ENCODE results near the gene JAKMIP1.

Gene JAKMIP1

DNA sequence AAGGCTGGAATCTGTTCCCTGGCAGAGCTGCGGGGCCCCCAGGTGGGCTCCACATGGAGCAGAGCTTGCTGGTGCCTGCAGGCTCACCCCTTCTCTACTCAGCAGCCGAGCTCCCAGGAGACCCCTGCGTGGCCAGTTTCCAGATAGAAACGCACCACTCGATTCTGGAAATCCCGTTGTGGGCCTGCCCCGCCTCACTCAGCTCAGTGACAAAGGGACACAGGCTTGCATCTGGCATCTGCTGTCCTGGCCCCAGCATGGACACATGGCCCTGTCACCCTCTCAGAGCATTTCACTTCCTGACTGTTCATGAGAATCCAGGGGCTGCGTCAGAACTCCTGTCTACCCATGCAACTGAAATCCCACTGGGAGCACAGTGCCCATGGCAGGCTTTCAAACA is 161.6 kb downstream of the JAKMIP1 start:
- H3K27ac ChIP-seq (ENCODE audit: insufficient read depth, low read length, poor library complexity, severe bottlenecking) = no peak overlapping the region
- DNase-seq = no peak
- H3K9me3 ChIP-seq (ENCODE audit: control insufficient read depth, low read length) = no peaks in the 10 kb centered on the region
- no peak overlapping the region for H3K4me3 ChIP-seq (ENCODE audit: insufficient read depth, low read depth, low read length, poor library complexity, severe bottlenecking)
- no peaks in the 10 kb centered on the region for H3K27me3 ChIP-seq (replicated peaks; ENCODE audit: control insufficient read depth, insufficient read depth, low read length, poor library complexity, severe bottlenecking)
- no peaks in the 10 kb centered on the region for H3K36me3 ChIP-seq (ENCODE audit: control insufficient read depth, insufficient read depth, low read length)
- no peaks in the 10 kb centered on the region for H3K4me1 ChIP-seq (ENCODE audit: control insufficient read depth, insufficient read depth, low read length, poor library complexity, severe bottlenecking)

GRCh38 chr4:6035786-6036185 is 164.6 kb downstream of the JAKMIP1 start:
- Histone ChIP-seq H3K9me3 (ENCODE audit: control insufficient read depth, low read length) (no peaks in the 10 kb centered on the region), H3K27ac (ENCODE audit: insufficient read depth, low read length, poor library complexity, severe bottlenecking) (no peak overlapping the region), H3K4me3 (ENCODE audit: insufficient read depth, low read depth, low read length, poor library complexity, severe bottlenecking) (no peak overlapping the region), H3K4me1 (ENCODE audit: control insufficient read depth, insufficient read depth, low read length, poor library complexity, severe bottlenecking) (no peaks in the 10 kb centered on the region), H3K27me3 (replicated peaks; ENCODE audit: control insufficient read depth, insufficient read depth, low read length, poor library complexity, severe bottlenecking) (no peaks in the 10 kb centered on the region), H3K36me3 (ENCODE audit: control insufficient read depth, insufficient read depth, low read length) (no peaks in the 10 kb centered on the region)
- no peak for DNase-seq

DNA sequence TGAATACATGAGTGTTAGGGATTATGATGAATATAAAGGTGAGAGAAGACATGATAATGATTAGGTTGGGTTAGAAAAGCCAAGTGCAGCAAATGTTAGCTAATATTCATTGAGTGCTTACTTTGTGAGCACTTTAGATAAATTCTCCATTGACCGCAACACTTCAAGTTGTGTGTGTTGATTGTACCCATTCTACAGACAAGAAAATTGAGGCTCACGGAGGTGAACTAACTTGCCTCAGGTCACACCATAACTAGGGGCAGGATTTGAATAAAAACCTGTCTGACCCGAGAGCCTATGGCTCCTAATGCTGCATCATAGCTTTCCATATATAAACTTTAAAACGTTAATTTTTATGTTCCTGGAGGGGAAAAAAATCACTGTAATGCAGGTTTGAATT is 167.0 kb downstream of the JAKMIP1 start:
- no peaks in the 10 kb centered on the region for H3K4me1 ChIP-seq (ENCODE audit: control insufficient read depth, insufficient read depth, low read length, poor library complexity, severe bottlenecking)
- no peak for DNase-seq
- H3K27me3 ChIP-seq (replicated peaks; ENCODE audit: control insufficient read depth, insufficient read depth, low read length, poor library complexity, severe bottlenecking) = no peaks in the 10 kb centered on the region
- no peaks in the 10 kb centered on the region for H3K36me3 ChIP-seq (ENCODE audit: control insufficient read depth, insufficient read depth, low read length)
- no peaks in the 10 kb centered on the region for H3K9me3 ChIP-seq (ENCODE audit: control insufficient read depth, low read length)
- no peak overlapping the region for H3K4me3 ChIP-seq (ENCODE audit: insufficient read depth, low read depth, low read length, poor library complexity, severe bottlenecking)
- no peak overlapping the region for H3K27ac ChIP-seq (ENCODE audit: insufficient read depth, low read length, poor library complexity, severe bottlenecking)

DNA sequence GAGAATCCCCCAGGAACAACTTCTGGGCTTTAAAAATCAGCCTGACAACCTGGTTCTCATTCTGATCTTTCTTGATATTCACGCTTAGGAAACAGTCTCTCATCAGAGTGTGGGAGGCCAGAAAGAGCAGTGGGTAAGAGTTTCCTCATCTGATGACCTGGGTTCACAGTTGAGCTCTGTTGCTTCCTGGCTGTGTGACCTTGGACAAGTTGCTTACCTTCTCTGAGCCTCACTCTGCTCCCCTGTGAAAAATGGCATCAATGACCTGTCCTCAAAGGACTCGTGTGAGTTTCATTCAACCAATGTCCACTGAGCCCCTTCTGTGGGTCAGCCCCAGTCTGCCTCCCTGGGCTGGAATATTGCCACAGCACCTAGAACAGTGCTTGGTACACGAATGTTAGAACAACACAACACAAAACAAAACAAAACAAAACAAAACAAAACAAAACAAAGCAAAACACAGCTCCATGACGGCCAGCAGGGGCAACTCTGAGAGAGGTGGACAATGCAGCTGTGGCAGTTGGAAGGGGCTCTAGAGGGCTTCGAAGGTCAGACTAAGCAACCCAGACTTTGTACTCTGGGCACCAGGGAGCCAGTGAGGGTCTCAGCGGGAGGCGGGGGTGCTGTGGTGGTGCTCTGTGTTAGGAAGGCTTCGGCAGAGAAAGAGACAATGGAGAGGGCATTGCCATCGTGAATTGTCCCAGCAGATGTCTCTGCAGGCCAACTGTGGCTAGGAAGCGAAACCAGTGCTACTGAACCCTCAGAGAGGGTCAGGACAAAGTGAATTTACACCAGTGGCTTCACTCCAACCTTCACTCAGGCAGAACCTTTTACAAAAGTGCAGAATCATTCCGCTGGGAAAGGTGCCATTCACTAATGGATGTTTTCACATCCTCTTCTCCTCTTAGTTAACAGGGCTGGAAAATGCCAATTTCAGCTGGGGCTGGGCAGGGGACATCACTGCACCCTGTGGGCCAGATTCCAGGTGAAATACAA is 167.8 kb downstream of the JAKMIP1 start:
- Histone ChIP-seq H3K4me3 (ENCODE audit: insufficient read depth, low read depth, low read length, poor library complexity, severe bottlenecking) (no peak overlapping the region), H3K27me3 (replicated peaks; ENCODE audit: control insufficient read depth, insufficient read depth, low read length, poor library complexity, severe bottlenecking) (no peaks in the 10 kb centered on the region), H3K27ac (ENCODE audit: insufficient read depth, low read length, poor library complexity, severe bottlenecking) (no peak overlapping the region), H3K4me1 (ENCODE audit: control insufficient read depth, insufficient read depth, low read length, poor library complexity, severe bottlenecking) (no peaks in the 10 kb centered on the region), H3K9me3 (ENCODE audit: control insufficient read depth, low read length) (no peaks in the 10 kb centered on the region), H3K36me3 (ENCODE audit: control insufficient read depth, insufficient read depth, low read length) (no peaks in the 10 kb centered on the region)
- no peak for DNase-seq

DNA sequence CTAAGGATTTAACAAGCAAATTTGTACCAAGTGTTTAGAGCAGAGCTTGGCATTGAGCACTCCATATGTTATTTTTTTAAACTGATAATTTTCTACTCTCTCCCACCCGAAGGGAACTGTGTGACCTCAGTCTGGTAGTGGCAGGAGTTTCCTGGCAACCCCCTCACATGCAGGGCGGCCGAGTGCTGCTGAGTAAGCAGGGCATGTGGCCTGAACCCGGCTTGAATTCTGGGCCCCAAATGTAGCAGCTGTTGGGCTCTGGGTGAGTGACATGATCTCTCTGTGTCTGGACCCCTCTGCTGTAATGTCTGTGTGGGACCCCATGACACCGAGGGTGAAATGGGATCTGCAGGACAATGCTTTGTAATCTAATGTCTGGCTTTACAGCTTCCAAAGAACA is 168.5 kb downstream of the JAKMIP1 start:
- Histone ChIP-seq H3K27ac (ENCODE audit: insufficient read depth, low read length, poor library complexity, severe bottlenecking) (no peak overlapping the region), H3K4me1 (ENCODE audit: control insufficient read depth, insufficient read depth, low read length, poor library complexity, severe bottlenecking) (no peaks in the 10 kb centered on the region), H3K9me3 (ENCODE audit: control insufficient read depth, low read length) (no peaks in the 10 kb centered on the region), H3K27me3 (replicated peaks; ENCODE audit: control insufficient read depth, insufficient read depth, low read length, poor library complexity, severe bottlenecking) (no peaks in the 10 kb centered on the region), H3K36me3 (ENCODE audit: control insufficient read depth, insufficient read depth, low read length) (no peaks in the 10 kb centered on the region), H3K4me3 (ENCODE audit: insufficient read depth, low read depth, low read length, poor library complexity, severe bottlenecking) (no peak overlapping the region)
- no peak for DNase-seq

DNA sequence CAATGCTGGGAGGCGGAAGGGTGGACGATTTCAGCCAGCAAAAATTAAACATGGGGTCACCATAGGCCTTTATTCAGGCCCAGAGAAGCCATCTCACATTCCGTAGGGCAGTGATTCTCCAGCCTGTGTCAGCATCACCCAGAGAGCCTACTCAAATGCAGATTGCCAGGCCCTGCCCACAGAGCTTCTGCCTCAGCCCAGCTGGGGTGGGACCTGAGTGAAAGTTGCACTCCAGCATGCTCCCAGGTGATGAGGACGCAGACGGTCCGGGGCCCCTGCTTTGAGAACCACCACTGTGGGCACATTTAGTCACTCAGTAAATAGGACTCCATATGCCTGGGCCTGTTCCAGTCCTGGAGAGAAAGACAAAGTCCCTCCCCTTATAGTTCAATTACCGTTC is 169.7 kb downstream of the JAKMIP1 start:
- no peaks in the 10 kb centered on the region for H3K27me3 ChIP-seq (replicated peaks; ENCODE audit: control insufficient read depth, insufficient read depth, low read length, poor library complexity, severe bottlenecking)
- H3K4me1 ChIP-seq (ENCODE audit: control insufficient read depth, insufficient read depth, low read length, poor library complexity, severe bottlenecking) = no peaks in the 10 kb centered on the region
- no peak for DNase-seq
- no peak overlapping the region for H3K4me3 ChIP-seq (ENCODE audit: insufficient read depth, low read depth, low read length, poor library complexity, severe bottlenecking)
- no peaks in the 10 kb centered on the region for H3K36me3 ChIP-seq (ENCODE audit: control insufficient read depth, insufficient read depth, low read length)
- H3K9me3 ChIP-seq (ENCODE audit: control insufficient read depth, low read length) = no peaks in the 10 kb centered on the region
- H3K27ac ChIP-seq (ENCODE audit: insufficient read depth, low read length, poor library complexity, severe bottlenecking) = no peak overlapping the region

GRCh38 chr4:6029254-6029653 is 171.1 kb downstream of the JAKMIP1 start:
- Histone ChIP-seq H3K36me3 (ENCODE audit: control insufficient read depth, insufficient read depth, low read length) (no peaks in the 10 kb centered on the region), H3K4me3 (ENCODE audit: insufficient read depth, low read depth, low read length, poor library complexity, severe bottlenecking) (no peak overlapping the region), H3K27me3 (replicated peaks; ENCODE audit: control insufficient read depth, insufficient read depth, low read length, poor library complexity, severe bottlenecking) (no peaks in the 10 kb centered on the region), H3K4me1 (ENCODE audit: control insufficient read depth, insufficient read depth, low read length, poor library complexity, severe bottlenecking) (no peaks in the 10 kb centered on the region), H3K27ac (ENCODE audit: insufficient read depth, low read length, poor library complexity, severe bottlenecking) (no peak overlapping the region), H3K9me3 (ENCODE audit: control insufficient read depth, low read length) (no peaks in the 10 kb centered on the region)
- DNase-seq = no peak

GRCh38 chr4:6028168-6028567 is 172.2 kb downstream of the JAKMIP1 start:
- no peaks in the 10 kb centered on the region for H3K36me3 ChIP-seq (ENCODE audit: control insufficient read depth, insufficient read depth, low read length)
- H3K27ac ChIP-seq (ENCODE audit: insufficient read depth, low read length, poor library complexity, severe bottlenecking) = no peak overlapping the region
- H3K4me3 ChIP-seq (ENCODE audit: insufficient read depth, low read depth, low read length, poor library complexity, severe bottlenecking) = no peak overlapping the region
- H3K4me1 ChIP-seq (ENCODE audit: control insufficient read depth, insufficient read depth, low read length, poor library complexity, severe bottlenecking) = no peaks in the 10 kb centered on the region
- H3K27me3 ChIP-seq (replicated peaks; ENCODE audit: control insufficient read depth, insufficient read depth, low read length, poor library complexity, severe bottlenecking) = no peaks in the 10 kb centered on the region
- no peak for DNase-seq
- no peaks in the 10 kb centered on the region for H3K9me3 ChIP-seq (ENCODE audit: control insufficient read depth, low read length)

DNA sequence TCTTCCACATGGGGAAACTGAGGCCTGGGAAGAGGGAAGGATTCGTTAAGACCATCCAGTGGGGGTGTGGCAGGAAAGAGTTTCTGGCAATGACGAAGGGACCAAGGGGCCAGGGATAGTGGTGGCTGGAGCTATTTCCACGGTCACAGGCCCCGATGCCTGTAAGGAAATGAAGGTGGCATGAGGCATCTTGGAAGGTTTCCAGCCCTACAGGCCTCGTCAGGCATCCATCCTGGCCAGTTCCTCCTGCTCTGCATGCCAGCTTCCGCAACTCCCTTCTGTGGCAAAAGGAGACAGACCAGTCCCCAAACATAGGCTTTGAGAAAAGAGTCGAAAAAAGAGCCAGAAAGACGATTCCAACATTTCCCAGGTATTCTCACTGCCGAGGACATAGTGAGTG is 173.0 kb downstream of the JAKMIP1 start:
- DNase-seq = no peak
- Histone ChIP-seq H3K27me3 (replicated peaks; ENCODE audit: control insufficient read depth, insufficient read depth, low read length, poor library complexity, severe bottlenecking) (no peaks in the 10 kb centered on the region), H3K4me3 (ENCODE audit: insufficient read depth, low read depth, low read length, poor library complexity, severe bottlenecking) (no peak overlapping the region), H3K9me3 (ENCODE audit: control insufficient read depth, low read length) (no peaks in the 10 kb centered on the region), H3K36me3 (ENCODE audit: control insufficient read depth, insufficient read depth, low read length) (no peaks in the 10 kb centered on the region), H3K4me1 (ENCODE audit: control insufficient read depth, insufficient read depth, low read length, poor library complexity, severe bottlenecking) (no peaks in the 10 kb centered on the region), H3K27ac (ENCODE audit: insufficient read depth, low read length, poor library complexity, severe bottlenecking) (no peak overlapping the region)

- Histone ChIP-seq H3K36me3 (ENCODE audit: control insufficient read depth, insufficient read depth, low read length) (no peaks in the 10 kb centered on the region), H3K9me3 (ENCODE audit: control insufficient read depth, low read length) (no peaks in the 10 kb centered on the region), H3K4me1 (ENCODE audit: control insufficient read depth, insufficient read depth, low read length, poor library complexity, severe bottlenecking) (no peaks in the 10 kb centered on the region), H3K27me3 (replicated peaks; ENCODE audit: control insufficient read depth, insufficient read depth, low read length, poor library complexity, severe bottlenecking) (no peaks in the 10 kb centered on the region), H3K27ac (ENCODE audit: insufficient read depth, low read length, poor library complexity, severe bottlenecking) (no peak overlapping the region), H3K4me3 (ENCODE audit: insufficient read depth, low read depth, low read length, poor library complexity, severe bottlenecking) (no peak overlapping the region)
- DNase-seq = no peak
Measured at GRCh38 chr4:6024313-6024960, 175.9 kb downstream of the JAKMIP1 start.

Measured in effector memory CD4-positive, alpha-beta T cell (primary cell).